ENCODE data around the gene CCDC40. TPM values are rescaled to one million over a fixed set of nuclear protein-coding genes. Genes with fewer than 3 reads are reported as not detected.
"Not testable (repeated sequence)": the region's sequence is repeated elsewhere in the genome, so short reads cannot be mapped to it uniquely, and the experiment has no call there.

The CCDC40 gene
- total RNA-seq: 3.3 TPM

GRCh38 chr17:80035937-80036714 is at the start of gene CCDC40:
Gene CCDC40, plus strand, starts transcription at chr17:80036642. Its CDS starts 21 bp downstream, at chr17:80036663.
- peak; percentile 65 for DNase-seq

GRCh38 chr17:79987187-79987934 is 49.1 kb upstream of the CCDC40 start:
- DNase-seq: no peak

- DNase-seq: no peak
These were observed 48.6 kb upstream of the CCDC40 start for GRCh38 chr17:79987935-79988184.

GRCh38 chr17:79988185-79988971 is 48.1 kb upstream of the CCDC40 start:
- no peak for DNase-seq

GRCh38 chr17:79989106-79989835 is 47.2 kb upstream of the CCDC40 start:
- no peak for DNase-seq

- no peak for DNase-seq
These were observed 46.3 kb upstream of the CCDC40 start for GRCh38 chr17:79990051-79990592.

GRCh38 chr17:79990704-79991103 is 45.7 kb upstream of the CCDC40 start:
- no peak for DNase-seq

- DNase-seq: peak; percentile 28
These were observed 45.1 kb upstream of the CCDC40 start for GRCh38 chr17:79991140-79991923.

- no peak for DNase-seq
These were observed 44.4 kb upstream of the CCDC40 start for GRCh38 chr17:79991924-79992648.

GRCh38 chr17:79992649-79993389 is 43.6 kb upstream of the CCDC40 start:
- DNase-seq: no peak

GRCh38 chr17:79993390-79994227 is 42.8 kb upstream of the CCDC40 start:
- peak; percentile 51 for DNase-seq

GRCh38 chr17:79994228-79994569 is 42.2 kb upstream of the CCDC40 start:
- not testable (repeated sequence) for DNase-seq

GRCh38 chr17:79994602-79995001 is 41.8 kb upstream of the CCDC40 start:
- DNase-seq: no peak

- no peak for DNase-seq
These were observed 40.7 kb upstream of the CCDC40 start for GRCh38 chr17:79995696-79996095.

GRCh38 chr17:79996291-79996690 is 40.2 kb upstream of the CCDC40 start:
- no peak for DNase-seq

GRCh38 chr17:79997011-79997660 is 39.3 kb upstream of the CCDC40 start:
- no peak for DNase-seq

- DNase-seq: no peak
These were observed 36.3 kb upstream of the CCDC40 start for GRCh38 chr17:80000136-80000535.
